ENCODE results near the gene TCTN3. TPM values are rescaled to one million over a fixed set of nuclear protein-coding genes. Genes with fewer than 3 reads are reported as not detected.
"Not testable (repeated sequence)": the region's sequence is repeated elsewhere in the genome, so short reads cannot be mapped to it uniquely, and the experiment has no call there.

Gene TCTN3
- total RNA-seq, 1 experiment from 2014 or later: 34.2 TPM

GRCh38 chr10:95637911-95638310, 55.8 kb downstream of the TCTN3 start:
- no peak for DNase-seq (ENCODE audit: low read depth in 1 of 2, low spot score in 2 of 2)
- Histone ChIP-seq H3K27ac (no peak overlapping the region), H3K4me3 (no peak overlapping the region), H3K9me3 (replicated peaks) (no peaks in the 10 kb centered on the region), H3K36me3 (peaks cover 55% of the 10 kb centered on the region), H3K4me1 (replicated peaks) (no peaks in the 10 kb centered on the region), H3K27me3 (replicated peaks) (no peaks in the 10 kb centered on the region)

- Histone ChIP-seq H3K4me1 (replicated peaks) (no peaks in the 10 kb centered on the region), H3K9me3 (replicated peaks) (no peaks in the 10 kb centered on the region), H3K36me3 (peaks cover 51% of the 10 kb centered on the region), H3K4me3 (no peak overlapping the region), H3K27me3 (replicated peaks) (no peaks in the 10 kb centered on the region), H3K27ac (no peak overlapping the region)
- DNase-seq (ENCODE audit: low read depth in 1 of 2, low spot score in 2 of 2): no peak
Measured at GRCh38 chr10:95637140-95637539, 56.6 kb downstream of the TCTN3 start.

DNA sequence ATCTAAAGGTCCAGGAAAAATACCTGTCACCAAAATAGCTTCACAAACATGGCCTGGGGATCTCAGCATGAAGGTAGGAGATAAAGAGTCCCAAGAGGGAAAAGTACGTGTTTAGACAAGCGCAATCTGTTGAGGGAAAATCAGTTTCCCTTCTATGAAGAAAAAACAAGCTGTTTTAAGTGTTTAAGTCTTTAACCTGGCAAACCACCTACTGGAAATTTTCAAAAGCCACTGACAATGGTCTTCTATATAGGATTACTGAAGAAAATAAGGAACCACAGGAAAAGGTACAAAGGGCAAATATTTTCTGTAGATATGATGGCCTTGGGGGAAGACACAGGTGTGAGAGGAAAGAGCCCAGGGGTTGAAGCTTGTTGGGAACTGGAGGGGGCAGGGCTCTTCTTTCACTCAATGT, 58.4 kb downstream of the TCTN3 start:
- Histone ChIP-seq H3K9me3 (replicated peaks) (no peaks in the 10 kb centered on the region), H3K27me3 (replicated peaks) (no peaks in the 10 kb centered on the region), H3K27ac (no peak overlapping the region), H3K36me3 (peaks cover 40% of the 10 kb centered on the region), H3K4me1 (replicated peaks) (no peaks in the 10 kb centered on the region), H3K4me3 (no peak overlapping the region)
- DNase-seq (ENCODE audit: low read depth in 1 of 2, low spot score in 2 of 2): no peak

- H3K4me3 ChIP-seq: no peak overlapping the region
- no peak overlapping the region for H3K27ac ChIP-seq
- H3K9me3 ChIP-seq (replicated peaks): no peaks in the 10 kb centered on the region
- peaks cover 54% of the 10 kb centered on the region for H3K36me3 ChIP-seq
- H3K4me1 ChIP-seq (replicated peaks): no peaks in the 10 kb centered on the region
- DNase-seq (ENCODE audit: low read depth in 1 of 2, low spot score in 2 of 2): no peak
- no peaks in the 10 kb centered on the region for H3K27me3 ChIP-seq (replicated peaks)
Measured at GRCh38 chr10:95628786-95629185, 64.9 kb downstream of the TCTN3 start.

DNA sequence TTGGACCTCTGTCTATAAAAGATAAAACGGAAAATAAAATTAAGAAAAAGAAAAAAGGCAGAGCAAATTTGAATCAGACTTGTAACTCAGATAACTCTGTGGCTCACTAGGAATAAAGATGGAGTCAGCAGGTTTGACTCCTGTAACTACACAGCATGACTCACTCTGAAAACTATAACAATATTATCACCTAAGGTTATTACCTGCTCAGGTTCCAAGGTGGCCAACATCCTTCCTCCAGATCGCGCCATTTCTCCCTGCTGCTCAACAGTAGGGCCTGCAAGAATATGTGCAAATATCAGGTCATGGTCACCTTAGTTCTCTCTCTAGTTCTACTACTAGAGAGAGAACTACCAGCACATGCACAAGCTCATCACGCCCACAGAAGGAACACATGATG, 67.2 kb downstream of the TCTN3 start:
- H3K4me3 ChIP-seq: no peak overlapping the region
- no peak for DNase-seq (ENCODE audit: low read depth in 1 of 2, low spot score in 2 of 2)
- H3K36me3 ChIP-seq: peaks cover 45% of the 10 kb centered on the region
- no peaks in the 10 kb centered on the region for H3K4me1 ChIP-seq (replicated peaks)
- H3K27ac ChIP-seq: no peak overlapping the region
- H3K27me3 ChIP-seq (replicated peaks): no peaks in the 10 kb centered on the region
- no peaks in the 10 kb centered on the region for H3K9me3 ChIP-seq (replicated peaks)

DNA sequence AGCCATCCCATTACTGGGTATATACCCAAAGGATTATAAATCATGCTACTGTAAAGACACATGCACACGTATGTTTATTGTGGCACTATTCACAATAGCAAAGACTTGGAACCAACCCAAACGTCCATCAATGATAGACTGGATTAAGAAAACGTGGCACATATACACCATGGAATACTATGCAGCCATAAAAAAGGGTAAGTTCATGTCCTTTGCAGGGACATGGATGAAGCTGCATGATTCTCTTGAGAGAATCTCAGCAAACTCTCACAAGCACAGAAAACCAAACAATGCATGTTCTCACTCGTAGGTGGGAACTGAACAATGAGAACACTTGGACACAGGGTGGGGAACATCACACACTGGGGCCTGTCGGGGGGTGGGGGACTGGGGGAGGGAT, 73.3 kb downstream of the TCTN3 start:
- H3K27ac ChIP-seq; H3K4me1 ChIP-seq (replicated peaks); H3K4me3 ChIP-seq; H3K9me3 ChIP-seq (replicated peaks); DNase-seq (ENCODE audit: low read depth in 1 of 2, low spot score in 2 of 2); H3K27me3 ChIP-seq (replicated peaks): not testable (repeated sequence)
- H3K36me3 ChIP-seq: peaks cover 54% of the 10 kb centered on the region

DNA sequence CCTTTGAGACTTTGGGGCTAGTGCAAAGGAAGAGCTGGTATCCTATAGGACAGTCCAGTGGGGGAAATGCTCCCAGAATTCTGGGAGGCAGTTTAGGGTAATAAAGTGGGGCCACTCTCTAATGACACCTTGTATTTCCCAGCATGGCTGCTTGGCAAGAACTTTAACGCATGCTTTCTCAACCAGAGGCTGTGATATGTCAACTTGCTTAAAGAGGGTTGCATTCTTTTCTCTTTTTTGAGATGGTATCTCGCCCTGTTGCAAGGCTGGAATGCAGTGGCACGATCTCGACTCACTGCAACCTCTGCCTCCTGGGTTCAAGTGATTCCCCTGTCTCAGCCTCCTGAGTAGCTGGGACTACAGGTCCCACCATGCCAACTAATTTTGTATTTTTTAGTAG, 75.6 kb downstream of the TCTN3 start:
- DNase-seq (ENCODE audit: low read depth in 1 of 2, low spot score in 2 of 2): no peak
- H3K9me3 ChIP-seq (replicated peaks): no peaks in the 10 kb centered on the region
- no peak overlapping the region for H3K27ac ChIP-seq
- no peaks in the 10 kb centered on the region for H3K4me1 ChIP-seq (replicated peaks)
- peaks cover 64% of the 10 kb centered on the region for H3K36me3 ChIP-seq
- no peaks in the 10 kb centered on the region for H3K27me3 ChIP-seq (replicated peaks)
- H3K4me3 ChIP-seq: no peak overlapping the region

- H3K36me3 ChIP-seq: peaks cover 77% of the 10 kb centered on the region
Measured at GRCh38 chr10:95616446-95616845, 77.3 kb downstream of the TCTN3 start.

More at GRCh38 chr10:95616446-95616845, 77.3 kb downstream of the TCTN3 start:
- DNase-seq (ENCODE audit: low read depth in 1 of 2, low spot score in 2 of 2): no peak
- Histone ChIP-seq H3K27ac (no peak overlapping the region), H3K4me1 (replicated peaks) (no peaks in the 10 kb centered on the region), H3K9me3 (replicated peaks) (no peaks in the 10 kb centered on the region), H3K4me3 (no peak overlapping the region), H3K27me3 (replicated peaks) (no peaks in the 10 kb centered on the region)

Other genes with a start within 250 kb of the TCTN3 start
- 1.1 and 2.9 TPM in 2 replicates for gene SORBS1, start 132.6 kb downstream of the TCTN3 start, total RNA-seq (2014; rRNA removed; shearing (Covaris generic))
- 55.0 and 60.2 TPM in 2 replicates for gene ALDH18A1, start 37.2 kb downstream of the TCTN3 start, total RNA-seq (2014; rRNA removed; shearing (Covaris generic))
- not detected in 2 replicates for gene ENTPD1, start 62.2 kb upstream of the TCTN3 start, total RNA-seq (2014; rRNA removed; shearing (Covaris generic))
- gene CC2D2B, start 214.0 kb upstream of the TCTN3 start, total RNA-seq (2014; rRNA removed; shearing (Covaris generic)): 0.08 TPM in 1 of 2 replicates, not detected in the other